HG02970 (cell line): ENCODE results near the gene FBXO36.
"Not testable (repeated sequence)": the region's sequence is repeated elsewhere in the genome, so short reads cannot be mapped to it uniquely, and the experiment has no call there.

Experiments
- ATAC-seq: cut with Tn5 transposase; IDR thresholded peaks from one replicate; pipeline ENCODE4 v1.9.1; 2021; ENCODE audit warnings: mild to moderate bottlenecking, moderate library complexity, moderate number of reproducible peaks; ENCODE audit not compliant: unreplicated experiment, low FRiP score

FBXO36 gene

GRCh38 chr2:229922449-229923386 is at the start of gene FBXO36:
FBXO36 (plus strand) TSS chr2:229922503; CDS start chr2:229922514, 11 bp downstream.
- ATAC-seq: peak; percentile 67

GRCh38 chr2:229873123-229873581 is 49.2 kb upstream of the FBXO36 start:
- ATAC-seq: no peak

GRCh38 chr2:229874647-229875046 is 47.7 kb upstream of the FBXO36 start:
- no peak for ATAC-seq

- no peak for ATAC-seq
Observed at GRCh38 chr2:229875549-229875948, 46.8 kb upstream of the FBXO36 start.

GRCh38 chr2:229879191-229879950 is 42.9 kb upstream of the FBXO36 start:
- no peak for ATAC-seq

- ATAC-seq: no peak
Observed at GRCh38 chr2:229880892-229881586, 41.3 kb upstream of the FBXO36 start.

- no peak for ATAC-seq
Observed at GRCh38 chr2:229882583-229882982, 39.7 kb upstream of the FBXO36 start.

GRCh38 chr2:229884775-229885699 is 37.3 kb upstream of the FBXO36 start:
- ATAC-seq: no peak

- ATAC-seq: no peak
Observed at GRCh38 chr2:229887441-229887840, 34.9 kb upstream of the FBXO36 start.

- no peak for ATAC-seq
Observed at GRCh38 chr2:229888031-229888430, 34.3 kb upstream of the FBXO36 start.

- no peak for ATAC-seq
Observed at GRCh38 chr2:229889023-229889422, 33.3 kb upstream of the FBXO36 start.

GRCh38 chr2:229896857-229897256 is 25.4 kb upstream of the FBXO36 start:
- ATAC-seq: no peak

- ATAC-seq: no peak
Observed at GRCh38 chr2:229899604-229900003, 22.7 kb upstream of the FBXO36 start.

GRCh38 chr2:229900012-229900411 is 22.3 kb upstream of the FBXO36 start:
- no peak for ATAC-seq

- ATAC-seq: not testable (repeated sequence)
Observed at GRCh38 chr2:229900514-229900913, 21.8 kb upstream of the FBXO36 start.

- no peak for ATAC-seq
Observed at GRCh38 chr2:229901819-229902218, 20.5 kb upstream of the FBXO36 start.

GRCh38 chr2:229903037-229903436 is 19.3 kb upstream of the FBXO36 start:
- ATAC-seq: no peak

- no peak for ATAC-seq
Observed at GRCh38 chr2:229905601-229906000, 16.7 kb upstream of the FBXO36 start.

GRCh38 chr2:229909090-229909489 is 13.2 kb upstream of the FBXO36 start:
- no peak for ATAC-seq
